Panc1 (cell line): Measurements from ENCODE around the gene RMND5B. TPM values are rescaled to one million over a fixed set of nuclear protein-coding genes. Genes with fewer than 3 reads are reported as not detected.

ENCODE experiments used
- ATAC-seq: fragments of 200-7000 bp; cut with Tn5 transposase; 2 replicates; pipeline ENCODE4 v1.9.1; 2020; ENCODE audit warnings: mild to moderate bottlenecking, moderate library complexity
- BruUV-seq: library from RNA; stranded (reverse); fragments of 400-500 nt; replicated peaks from 2 replicates; lab custom pipeline; 2021; lab: Mats Ljungman, UMichigan
- CTCF ChIA-PET: fragments of 300-600 bp; sonication (Branson Sonifier 250); formaldehyde crosslinking; loops from one replicate; lab custom pipeline; 2022; ENCODE audit warnings: antibody characterized with exemption; lab: Charles Lee
- POLR2A ChIA-PET: fragments of 300-600 bp; sonication (Branson Sonifier 250); formaldehyde crosslinking; loops from one replicate; lab custom pipeline; 2022; ENCODE audit warnings: antibody characterized with exemption; lab: Charles Lee
- DNase-seq: peaks from one replicate; pipeline ENCODE4 v3.0.0-alpha.2; 2010; ENCODE audit warnings: low read depth, low spot score
- H3K27ac ChIP-seq: 2 replicates; pipeline ENCODE4 v1.5.1; 2011; ENCODE audit warnings: mild to moderate bottlenecking, low read length, inconsistent platforms
- H3K27me3 ChIP-seq: fragments of 200-500 bp; sonication (Bioruptor generic); 2 replicates; pipeline ENCODE4 v1.6.0; 2014; ENCODE audit warnings: low read length, inconsistent platforms; ENCODE audit not compliant: control insufficient read depth, insufficient read depth
- H3K36me3 ChIP-seq: fragments of 200-500 bp; sonication (Bioruptor generic); 2 replicates; pipeline ENCODE4 v1.5.1; 2014; ENCODE audit warnings: inconsistent platforms, mild to moderate bottlenecking, low read length, moderate library complexity; ENCODE audit not compliant: control insufficient read depth, insufficient read depth
- H3K4me1 ChIP-seq: 2 replicates; pipeline ENCODE4 v1.5.1; 2011; ENCODE audit warnings: inconsistent platforms, mild to moderate bottlenecking, low read length, moderate library complexity; ENCODE audit not compliant: control insufficient read depth, insufficient read depth
- H3K4me3 ChIP-seq, 2 experiments: 2 replicates each; pipeline ENCODE4 v1.5.1; 2011 to 2012; ENCODE audit warnings: low read depth in 2 of 2, low read length in 2 of 2, mild to moderate bottlenecking in 2 of 2, inconsistent platforms in 1 of 2, moderate library complexity in 1 of 2
- H3K9me3 ChIP-seq: fragments of 200-500 bp; sonication (Bioruptor generic); 2 replicates; pipeline ENCODE4 v1.5.1; 2014; ENCODE audit warnings: low read depth, mild to moderate bottlenecking, inconsistent platforms, low read length, moderate library complexity; ENCODE audit not compliant: control insufficient read depth, insufficient read depth
- POLR2AphosphoS5 ChIP-seq: IDR thresholded peaks from 2 replicates; pipeline ENCODE4 v1.6.1; 2012; ENCODE audit warnings: mild to moderate bottlenecking, low read depth, low read length, moderate library complexity
- SIN3A ChIP-seq: IDR thresholded peaks from 2 replicates; pipeline ENCODE4 v1.6.1; 2012; ENCODE audit warnings: low read depth, mild to moderate bottlenecking, low read length, moderate library complexity, borderline replicate concordance; ENCODE audit not compliant: insufficient read depth
- TCF7L2 ChIP-seq: IDR thresholded peaks from 2 replicates; pipeline ENCODE4 v1.6.1; 2011; ENCODE audit warnings: mild to moderate bottlenecking, low read depth, low read length, inconsistent platforms
- in situ Hi-C: cut with HindIII; loops from 2 replicates; pipeline ENCODE4 v1.10.0; 2016; ENCODE audit warnings: low sequenced_read_pairs, low pct_unique_long_range_greater_than_20kb
- intact Hi-C: fragments of 100-400 bp; cut with micrococcal nuclease; formaldehyde crosslinking; loops from one replicate; pipeline ENCODE4 v1.10.0; 2022; ENCODE audit not compliant: unreplicated experiment
- total RNA-seq: library from RNA; stranded (reverse); gene quantifications from one replicate; pipeline ENCODE4 v1.2.1, GENCODE V29; 2021; ENCODE audit not compliant: unreplicated experiment
- TF ChIP-seq, protein P1 (sequence below): fragments of 450-650 bp; IDR thresholded peaks from 2 replicates; pipeline ENCODE4 v1.5.1; 2017; ENCODE audit warnings: mild to moderate bottlenecking
- TF ChIP-seq, protein P2 (sequence below), 2 experiments: IDR thresholded peaks; 2 replicates each; pipeline ENCODE4 v1.6.1; 2011 to 2012; ENCODE audit warnings: low read depth in 2 of 2, control low read depth in 1 of 2, low read length in 1 of 2, mild to moderate bottlenecking in 1 of 2, moderate library complexity in 1 of 2; ENCODE audit not compliant: insufficient read depth in 1 of 2

RMND5B gene
- total RNA-seq, 1 experiment from 2014 or later = 40.8 TPM

DNA sequence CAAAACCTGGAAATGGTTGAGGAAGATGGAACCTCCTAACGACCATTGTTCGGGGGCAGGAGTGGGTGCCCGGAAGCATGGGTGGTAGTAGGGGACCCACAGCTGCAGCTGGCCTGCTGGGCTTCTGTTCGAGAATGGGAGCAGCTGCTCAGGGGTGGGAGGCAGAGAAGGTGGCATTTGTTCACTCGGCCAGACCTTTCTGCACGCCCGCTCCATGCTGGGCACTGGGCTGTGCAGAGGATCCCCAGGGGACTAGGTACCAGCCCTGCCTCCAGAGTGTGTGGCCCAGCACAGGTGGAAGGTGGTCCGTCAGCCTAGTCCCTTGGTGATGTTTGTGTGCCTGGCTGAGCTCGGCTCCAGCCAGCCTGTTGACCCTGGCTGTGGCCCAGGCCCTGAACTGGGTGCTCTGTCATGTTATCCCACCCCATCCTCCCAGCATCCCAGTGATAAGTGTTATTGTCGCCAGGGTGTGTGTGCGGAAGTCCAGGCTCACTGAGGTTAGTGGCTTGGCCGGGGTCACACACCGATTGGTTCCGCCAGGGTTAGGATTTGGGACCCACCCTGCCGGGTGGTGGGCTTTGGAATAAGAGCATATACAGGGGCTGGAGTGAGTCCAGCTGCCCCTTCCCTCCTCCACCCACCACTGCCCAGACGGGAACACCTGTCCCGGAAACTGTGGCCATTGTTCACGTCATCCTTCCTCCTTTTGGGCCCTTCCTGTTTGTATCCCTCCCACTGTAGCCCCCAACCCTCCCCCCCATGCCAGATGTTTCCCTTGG is 12.7 kb upstream of the RMND5B start:
- ChIA-PET POLR2A (no interaction called here), CTCF (no interaction called here)
- Histone ChIP-seq H3K4me3 (no peak overlapping the region), H3K9me3 (no peaks in the 10 kb centered on the region), H3K36me3 (no peaks in the 10 kb centered on the region), H3K27ac (no peak overlapping the region), H3K4me1 (peaks cover 14% of the 10 kb centered on the region), H3K27me3 (no peaks in the 10 kb centered on the region)
- intact Hi-C loops (no loop called here), in situ Hi-C loops (no loop called here)
- no peak for ATAC-seq
- TF ChIP-seq, protein P1, sequence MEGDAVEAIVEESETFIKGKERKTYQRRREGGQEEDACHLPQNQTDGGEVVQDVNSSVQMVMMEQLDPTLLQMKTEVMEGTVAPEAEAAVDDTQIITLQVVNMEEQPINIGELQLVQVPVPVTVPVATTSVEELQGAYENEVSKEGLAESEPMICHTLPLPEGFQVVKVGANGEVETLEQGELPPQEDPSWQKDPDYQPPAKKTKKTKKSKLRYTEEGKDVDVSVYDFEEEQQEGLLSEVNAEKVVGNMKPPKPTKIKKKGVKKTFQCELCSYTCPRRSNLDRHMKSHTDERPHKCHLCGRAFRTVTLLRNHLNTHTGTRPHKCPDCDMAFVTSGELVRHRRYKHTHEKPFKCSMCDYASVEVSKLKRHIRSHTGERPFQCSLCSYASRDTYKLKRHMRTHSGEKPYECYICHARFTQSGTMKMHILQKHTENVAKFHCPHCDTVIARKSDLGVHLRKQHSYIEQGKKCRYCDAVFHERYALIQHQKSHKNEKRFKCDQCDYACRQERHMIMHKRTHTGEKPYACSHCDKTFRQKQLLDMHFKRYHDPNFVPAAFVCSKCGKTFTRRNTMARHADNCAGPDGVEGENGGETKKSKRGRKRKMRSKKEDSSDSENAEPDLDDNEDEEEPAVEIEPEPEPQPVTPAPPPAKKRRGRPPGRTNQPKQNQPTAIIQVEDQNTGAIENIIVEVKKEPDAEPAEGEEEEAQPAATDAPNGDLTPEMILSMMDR = no peak
- TF ChIP-seq, protein P2, sequence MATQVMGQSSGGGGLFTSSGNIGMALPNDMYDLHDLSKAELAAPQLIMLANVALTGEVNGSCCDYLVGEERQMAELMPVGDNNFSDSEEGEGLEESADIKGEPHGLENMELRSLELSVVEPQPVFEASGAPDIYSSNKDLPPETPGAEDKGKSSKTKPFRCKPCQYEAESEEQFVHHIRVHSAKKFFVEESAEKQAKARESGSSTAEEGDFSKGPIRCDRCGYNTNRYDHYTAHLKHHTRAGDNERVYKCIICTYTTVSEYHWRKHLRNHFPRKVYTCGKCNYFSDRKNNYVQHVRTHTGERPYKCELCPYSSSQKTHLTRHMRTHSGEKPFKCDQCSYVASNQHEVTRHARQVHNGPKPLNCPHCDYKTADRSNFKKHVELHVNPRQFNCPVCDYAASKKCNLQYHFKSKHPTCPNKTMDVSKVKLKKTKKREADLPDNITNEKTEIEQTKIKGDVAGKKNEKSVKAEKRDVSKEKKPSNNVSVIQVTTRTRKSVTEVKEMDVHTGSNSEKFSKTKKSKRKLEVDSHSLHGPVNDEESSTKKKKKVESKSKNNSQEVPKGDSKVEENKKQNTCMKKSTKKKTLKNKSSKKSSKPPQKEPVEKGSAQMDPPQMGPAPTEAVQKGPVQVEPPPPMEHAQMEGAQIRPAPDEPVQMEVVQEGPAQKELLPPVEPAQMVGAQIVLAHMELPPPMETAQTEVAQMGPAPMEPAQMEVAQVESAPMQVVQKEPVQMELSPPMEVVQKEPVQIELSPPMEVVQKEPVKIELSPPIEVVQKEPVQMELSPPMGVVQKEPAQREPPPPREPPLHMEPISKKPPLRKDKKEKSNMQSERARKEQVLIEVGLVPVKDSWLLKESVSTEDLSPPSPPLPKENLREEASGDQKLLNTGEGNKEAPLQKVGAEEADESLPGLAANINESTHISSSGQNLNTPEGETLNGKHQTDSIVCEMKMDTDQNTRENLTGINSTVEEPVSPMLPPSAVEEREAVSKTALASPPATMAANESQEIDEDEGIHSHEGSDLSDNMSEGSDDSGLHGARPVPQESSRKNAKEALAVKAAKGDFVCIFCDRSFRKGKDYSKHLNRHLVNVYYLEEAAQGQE (IDR thresholded peaks at IDR 0.05; ENCODE audit: insufficient read depth in 1 of 2, low read depth in 2 of 2, low read length in 1 of 2) = no peak
- TF ChIP-seq TCF7L2 (no peak), SIN3A (no peak), POLR2AphosphoS5 (no peak)
- no peak for DNase-seq
- BruUV-seq = no TSS peak

DNA sequence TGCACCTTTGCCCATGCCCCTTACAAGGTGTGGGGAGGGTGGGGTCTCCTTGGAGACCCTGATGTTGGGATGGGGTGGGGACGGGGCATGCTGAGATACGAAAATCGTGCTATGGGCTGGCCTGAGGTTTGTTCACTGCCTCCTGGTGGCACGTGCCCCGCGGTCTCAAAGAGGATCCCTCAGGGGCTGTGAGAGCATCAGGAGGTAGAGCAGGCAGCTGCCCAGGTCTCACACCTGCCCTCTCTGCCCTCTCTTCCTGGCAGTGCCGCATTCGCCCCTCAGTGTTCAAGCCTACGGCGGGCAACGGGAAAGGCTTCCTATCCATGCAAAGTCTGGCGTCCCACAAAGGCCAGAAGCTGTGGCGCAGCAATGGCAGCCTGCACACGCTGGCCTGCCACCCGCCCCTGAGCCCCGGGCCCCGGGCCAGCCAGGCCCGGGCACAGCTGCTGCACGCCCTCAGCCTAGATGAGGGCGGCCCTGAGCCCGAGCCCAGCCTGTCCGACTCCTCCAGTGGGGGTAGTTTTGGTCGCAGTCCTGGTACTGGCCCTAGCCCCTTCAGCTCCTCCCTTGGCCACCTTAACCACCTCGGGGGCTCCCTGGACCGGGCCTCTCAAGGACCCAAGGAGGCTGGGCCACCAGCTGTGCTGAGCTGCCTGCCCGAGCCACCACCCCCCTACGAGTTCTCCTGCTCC is 10.8 kb upstream of the RMND5B start:
- CTCF ChIA-PET = interaction anchor here (0.5 to 0.8 kb wide), 3 partner anchors 13 to 43 kb away, joined by 3 to 4 read pairs (median 3); no protein-coding TSS in a partner anchor
- POLR2A ChIA-PET = no interaction called here
- no TSS peak for BruUV-seq

More for the DNA sequence above, 10.8 kb upstream of the RMND5B start:
- no peak for DNase-seq
- no peaks in the 10 kb centered on the region for H3K9me3 ChIP-seq
- ATAC-seq = no peak
- intact Hi-C loops = no loop called here
- in situ Hi-C loops = no loop called here
- no peaks in the 10 kb centered on the region for H3K36me3 ChIP-seq
- H3K27me3 ChIP-seq = no peaks in the 10 kb centered on the region
- H3K27ac ChIP-seq = no peak overlapping the region
- no peak overlapping the region for H3K4me3 ChIP-seq
- peaks cover 9% of the 10 kb centered on the region; the same call in 1 of the 2 replicates for H3K4me1 ChIP-seq
- TF ChIP-seq POLR2AphosphoS5 = no peak
- TF ChIP-seq, protein P1 = no peak
- TF ChIP-seq TCF7L2 = no peak
- TF ChIP-seq, protein P2 (IDR thresholded peaks at IDR 0.05; ENCODE audit: insufficient read depth in 1 of 2, low read depth in 2 of 2, low read length in 1 of 2) = no peak
- no peak for TF ChIP-seq SIN3A
